Ureter (tissue), 1 donor: ENCODE measurements around the gene TELO2. TPM values are rescaled to one million over a fixed set of nuclear protein-coding genes. Genes with fewer than 3 reads are reported as not detected.
"Not testable (repeated sequence)": the region's sequence is repeated elsewhere in the genome, so short reads cannot be mapped to it uniquely, and the experiment has no call there.

ENCODE experiments used
- DNase-seq: peaks from one replicate; pipeline ENCODE4 v3.0.0-alpha.2; 2020; ENCODE audit warnings: low spot score
- total RNA-seq: library from RNA; stranded (reverse); gene quantifications from one replicate; pipeline ENCODE4 v1.2.4, GENCODE V29; 2023
- donor health status: DM: yes; HTN: yes; CAD: no.

TELO2 gene
- total RNA-seq, 1 donor from 2014 or later: 58.7 TPM

- no peak for DNase-seq
Measured at GRCh38 chr16:1457489-1458245, 35.5 kb upstream of the TELO2 start.

GRCh38 chr16:1458336-1458976, 34.7 kb upstream of the TELO2 start:
- no peak for DNase-seq

- DNase-seq: no peak
Measured at GRCh38 chr16:1458977-1459341, 34.2 kb upstream of the TELO2 start.

GRCh38 chr16:1459967-1460366, 33.2 kb upstream of the TELO2 start:
- DNase-seq: no peak

- no peak for DNase-seq
Measured at GRCh38 chr16:1460602-1461138, 32.5 kb upstream of the TELO2 start.

GRCh38 chr16:1461146-1461545, 32.0 kb upstream of the TELO2 start:
- DNase-seq: no peak

GRCh38 chr16:1464196-1464893, 28.8 kb upstream of the TELO2 start:
- DNase-seq: no peak

GRCh38 chr16:1464894-1465566, 28.1 kb upstream of the TELO2 start:
- DNase-seq: no peak

- no peak for DNase-seq
Measured at GRCh38 chr16:1465567-1465915, 27.6 kb upstream of the TELO2 start.

- DNase-seq: no peak
Measured at GRCh38 chr16:1466054-1466453, 27.1 kb upstream of the TELO2 start.

GRCh38 chr16:1466968-1467521, 26.1 kb upstream of the TELO2 start:
- DNase-seq: no peak

GRCh38 chr16:1468426-1468810, 24.7 kb upstream of the TELO2 start:
- DNase-seq: no peak

- DNase-seq: not testable (repeated sequence)
Measured at GRCh38 chr16:1469141-1469540, 24.0 kb upstream of the TELO2 start.

GRCh38 chr16:1469693-1470201, 23.4 kb upstream of the TELO2 start:
- no peak for DNase-seq

GRCh38 chr16:1470481-1471251, 22.5 kb upstream of the TELO2 start:
- DNase-seq: no peak

- no peak for DNase-seq
Measured at GRCh38 chr16:1471569-1472194, 21.5 kb upstream of the TELO2 start.

- no peak for DNase-seq
Measured at GRCh38 chr16:1472974-1473373, 20.2 kb upstream of the TELO2 start.

- no peak for DNase-seq
Measured at GRCh38 chr16:1474082-1474795, 18.9 kb upstream of the TELO2 start.

- peak; percentile 92 for DNase-seq
Measured at GRCh38 chr16:1474796-1475551, 18.2 kb upstream of the TELO2 start, which contains the start of gene CLCN7. Gene CLCN7, minus strand, starts transcription at chr16:1475028. Its CDS starts 54 bp downstream, at chr16:1474974.
